Neural cell (in vitro differentiated cells): Measurements from ENCODE around the gene HDLBP.

Source experiments
- EP300 ChIP-seq: fragments of 450-650 bp; conservative IDR thresholded peaks from 2 replicates; pipeline ENCODE4 v1.6.1; 2014; ENCODE audit warnings: antibody characterized with exemption, mild to moderate bottlenecking, moderate library complexity; ENCODE audit not compliant: poor library complexity, severe bottlenecking
- EZH2 ChIP-seq: fragments of 200-600, 300-800 bp; shearing (Covaris generic), sonication (generic); IDR thresholded peaks from 2 replicates; pipeline ENCODE4 v1.6.1; 2014; ENCODE audit warnings: antibody characterized with exemption, low read length, borderline replicate concordance, mild to moderate bottlenecking; ENCODE audit not compliant: insufficient read depth, poor library complexity, severe bottlenecking
- POLR2AphosphoS5 ChIP-seq: IDR thresholded peaks from 2 replicates; pipeline ENCODE4 v1.6.1; 2012
- RAD21 ChIP-seq: fragments of 450-650 bp; conservative IDR thresholded peaks from 2 replicates; pipeline ENCODE4 v1.6.1; 2014; ENCODE audit warnings: antibody characterized with exemption, mild to moderate bottlenecking, moderate library complexity
- SMC3 ChIP-seq: fragments of 450-650 bp; conservative IDR thresholded peaks from 2 replicates; pipeline ENCODE4 v1.6.1; 2014; ENCODE audit warnings: antibody characterized with exemption, mild to moderate bottlenecking, moderate library complexity; ENCODE audit not compliant: poor library complexity
- TF ChIP-seq, protein P1 (sequence below): fragments of 450-650 bp; IDR thresholded peaks from 2 replicates; pipeline ENCODE4 v1.5.1; 2014; ENCODE audit warnings: antibody characterized with exemption, mild to moderate bottlenecking, moderate library complexity; ENCODE audit not compliant: poor library complexity, severe bottlenecking
- TF ChIP-seq, protein P2 (sequence below): IDR thresholded peaks from 2 replicates; pipeline ENCODE4 v1.6.1; 2012; ENCODE audit warnings: borderline replicate concordance

DNA sequence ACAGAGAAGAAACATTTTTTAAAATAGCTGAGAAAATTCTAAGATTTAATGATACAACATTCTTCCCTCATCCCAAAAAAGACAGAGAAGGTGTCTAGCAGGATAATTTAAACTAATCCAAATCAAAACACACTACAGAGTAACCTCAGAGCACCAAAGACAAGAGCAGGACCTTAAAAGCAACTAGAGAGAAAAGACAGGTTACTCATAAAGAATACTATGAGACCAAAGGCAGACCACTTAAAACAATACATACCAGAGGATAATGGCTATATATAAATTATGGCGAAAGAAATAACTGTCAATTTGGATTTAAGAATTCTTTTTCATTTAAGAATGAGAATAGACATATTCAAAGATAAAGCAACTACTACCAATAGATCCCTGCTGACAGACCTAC is 40.0 kb downstream of the HDLBP start:
- TF ChIP-seq, protein P1, sequence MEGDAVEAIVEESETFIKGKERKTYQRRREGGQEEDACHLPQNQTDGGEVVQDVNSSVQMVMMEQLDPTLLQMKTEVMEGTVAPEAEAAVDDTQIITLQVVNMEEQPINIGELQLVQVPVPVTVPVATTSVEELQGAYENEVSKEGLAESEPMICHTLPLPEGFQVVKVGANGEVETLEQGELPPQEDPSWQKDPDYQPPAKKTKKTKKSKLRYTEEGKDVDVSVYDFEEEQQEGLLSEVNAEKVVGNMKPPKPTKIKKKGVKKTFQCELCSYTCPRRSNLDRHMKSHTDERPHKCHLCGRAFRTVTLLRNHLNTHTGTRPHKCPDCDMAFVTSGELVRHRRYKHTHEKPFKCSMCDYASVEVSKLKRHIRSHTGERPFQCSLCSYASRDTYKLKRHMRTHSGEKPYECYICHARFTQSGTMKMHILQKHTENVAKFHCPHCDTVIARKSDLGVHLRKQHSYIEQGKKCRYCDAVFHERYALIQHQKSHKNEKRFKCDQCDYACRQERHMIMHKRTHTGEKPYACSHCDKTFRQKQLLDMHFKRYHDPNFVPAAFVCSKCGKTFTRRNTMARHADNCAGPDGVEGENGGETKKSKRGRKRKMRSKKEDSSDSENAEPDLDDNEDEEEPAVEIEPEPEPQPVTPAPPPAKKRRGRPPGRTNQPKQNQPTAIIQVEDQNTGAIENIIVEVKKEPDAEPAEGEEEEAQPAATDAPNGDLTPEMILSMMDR = no peak
- no peak for TF ChIP-seq EP300
- TF ChIP-seq EZH2 = no peak
- no peak for TF ChIP-seq POLR2AphosphoS5
- TF ChIP-seq SMC3 = no peak
- no peak for TF ChIP-seq RAD21
- TF ChIP-seq, protein P2, sequence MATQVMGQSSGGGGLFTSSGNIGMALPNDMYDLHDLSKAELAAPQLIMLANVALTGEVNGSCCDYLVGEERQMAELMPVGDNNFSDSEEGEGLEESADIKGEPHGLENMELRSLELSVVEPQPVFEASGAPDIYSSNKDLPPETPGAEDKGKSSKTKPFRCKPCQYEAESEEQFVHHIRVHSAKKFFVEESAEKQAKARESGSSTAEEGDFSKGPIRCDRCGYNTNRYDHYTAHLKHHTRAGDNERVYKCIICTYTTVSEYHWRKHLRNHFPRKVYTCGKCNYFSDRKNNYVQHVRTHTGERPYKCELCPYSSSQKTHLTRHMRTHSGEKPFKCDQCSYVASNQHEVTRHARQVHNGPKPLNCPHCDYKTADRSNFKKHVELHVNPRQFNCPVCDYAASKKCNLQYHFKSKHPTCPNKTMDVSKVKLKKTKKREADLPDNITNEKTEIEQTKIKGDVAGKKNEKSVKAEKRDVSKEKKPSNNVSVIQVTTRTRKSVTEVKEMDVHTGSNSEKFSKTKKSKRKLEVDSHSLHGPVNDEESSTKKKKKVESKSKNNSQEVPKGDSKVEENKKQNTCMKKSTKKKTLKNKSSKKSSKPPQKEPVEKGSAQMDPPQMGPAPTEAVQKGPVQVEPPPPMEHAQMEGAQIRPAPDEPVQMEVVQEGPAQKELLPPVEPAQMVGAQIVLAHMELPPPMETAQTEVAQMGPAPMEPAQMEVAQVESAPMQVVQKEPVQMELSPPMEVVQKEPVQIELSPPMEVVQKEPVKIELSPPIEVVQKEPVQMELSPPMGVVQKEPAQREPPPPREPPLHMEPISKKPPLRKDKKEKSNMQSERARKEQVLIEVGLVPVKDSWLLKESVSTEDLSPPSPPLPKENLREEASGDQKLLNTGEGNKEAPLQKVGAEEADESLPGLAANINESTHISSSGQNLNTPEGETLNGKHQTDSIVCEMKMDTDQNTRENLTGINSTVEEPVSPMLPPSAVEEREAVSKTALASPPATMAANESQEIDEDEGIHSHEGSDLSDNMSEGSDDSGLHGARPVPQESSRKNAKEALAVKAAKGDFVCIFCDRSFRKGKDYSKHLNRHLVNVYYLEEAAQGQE = no peak
